WTC11 (cell line): Measurements from ENCODE around the gene TBC1D22A.

Source experiments
- CREB1 ChIP-seq: sonication (generic); formaldehyde crosslinking; IDR thresholded peaks from 2 replicates; pipeline ENCODE4 v1.8.0; 2023; ENCODE audit warnings: mild to moderate bottlenecking, missing genetic modification reagents
- CREM ChIP-seq: sonication (generic); formaldehyde crosslinking; IDR thresholded peaks from 2 replicates; pipeline ENCODE4 v1.8.1; 2022; ENCODE audit warnings: mild to moderate bottlenecking, missing genetic modification reagents, moderate library complexity
- CTCF ChIP-seq: fragments of 200-600 bp; IDR thresholded peaks from 2 replicates; pipeline ENCODE4 v1.8.0; 2022; ENCODE audit warnings: antibody characterized with exemption
- E2F1 ChIP-seq: sonication (generic); formaldehyde crosslinking; IDR thresholded peaks from 2 replicates; pipeline ENCODE4 v1.8.0; 2022; ENCODE audit warnings: mild to moderate bottlenecking, missing genetic modification reagents
- E2F5 ChIP-seq: sonication (generic); formaldehyde crosslinking; IDR thresholded peaks from 2 replicates; pipeline ENCODE4 v1.8.1; 2022; ENCODE audit warnings: mild to moderate bottlenecking, moderate library complexity, missing genetic modification reagents
- ELF4 ChIP-seq: sonication (generic); formaldehyde crosslinking; IDR thresholded peaks from 2 replicates; pipeline ENCODE4 v1.8.1; 2022; ENCODE audit warnings: low read depth, mild to moderate bottlenecking, moderate library complexity, missing genetic modification reagents
- HMGXB4 ChIP-seq: sonication (generic); formaldehyde crosslinking; IDR thresholded peaks from 2 replicates; pipeline ENCODE4 v1.8.1; 2023; ENCODE audit warnings: mild to moderate bottlenecking, moderate library complexity, missing genetic modification reagents
- MAX ChIP-seq: sonication (generic); formaldehyde crosslinking; IDR thresholded peaks from 2 replicates; pipeline ENCODE4 v1.8.0; 2022; ENCODE audit warnings: mild to moderate bottlenecking, missing genetic modification reagents
- PREB ChIP-seq: sonication (generic); formaldehyde crosslinking; IDR thresholded peaks from 2 replicates; pipeline ENCODE4 v1.8.1; 2022; ENCODE audit warnings: mild to moderate bottlenecking, missing genetic modification reagents, moderate library complexity, borderline replicate concordance
- SMAD4 ChIP-seq: sonication (generic); formaldehyde crosslinking; IDR thresholded peaks from 2 replicates; pipeline ENCODE4 v1.8.0; 2022; ENCODE audit warnings: mild to moderate bottlenecking, missing genetic modification reagents
- ZBTB43 ChIP-seq: sonication (generic); formaldehyde crosslinking; IDR thresholded peaks from 2 replicates; pipeline ENCODE4 v1.8.1; 2023; ENCODE audit warnings: mild to moderate bottlenecking, missing genetic modification reagents
- ZNF138 ChIP-seq: sonication (generic); formaldehyde crosslinking; conservative IDR thresholded peaks from 2 replicates; pipeline ENCODE4 v1.8.1; 2022; ENCODE audit warnings: mild to moderate bottlenecking, moderate library complexity, missing genetic modification reagents
- ZNF532 ChIP-seq: fragments of 250-450 bp; sonication (Bioruptor Pico); IDR thresholded peaks from 2 replicates; pipeline ENCODE4 v1.9.0; 2021; ENCODE audit warnings: mild to moderate bottlenecking, borderline replicate concordance

GRCh38 chr22:46857142-46857884 is 94.9 kb downstream of the TBC1D22A start:
- TF ChIP-seq CTCF, result no peak
- no peak for TF ChIP-seq ZNF138
- no peak for TF ChIP-seq CREM
- TF ChIP-seq MAX (CRISPR knock-in tag), result no peak
- TF ChIP-seq E2F1 (CRISPR knock-in tag), result no peak
- TF ChIP-seq E2F5, result no peak
- TF ChIP-seq PREB (CRISPR knock-in tag), result no peak
- no peak for TF ChIP-seq ELF4
- no peak for TF ChIP-seq CREB1 (CRISPR knock-in tag)
- no peak for TF ChIP-seq SMAD4 (CRISPR knock-in tag)
- TF ChIP-seq HMGXB4 (CRISPR knock-in tag), result no peak
- TF ChIP-seq ZNF532 (CRISPR knock-in tag), result no peak
- TF ChIP-seq ZBTB43, result no peak
